Measurements from ENCODE around the gene RASL11B.

RASL11B gene

DNA sequence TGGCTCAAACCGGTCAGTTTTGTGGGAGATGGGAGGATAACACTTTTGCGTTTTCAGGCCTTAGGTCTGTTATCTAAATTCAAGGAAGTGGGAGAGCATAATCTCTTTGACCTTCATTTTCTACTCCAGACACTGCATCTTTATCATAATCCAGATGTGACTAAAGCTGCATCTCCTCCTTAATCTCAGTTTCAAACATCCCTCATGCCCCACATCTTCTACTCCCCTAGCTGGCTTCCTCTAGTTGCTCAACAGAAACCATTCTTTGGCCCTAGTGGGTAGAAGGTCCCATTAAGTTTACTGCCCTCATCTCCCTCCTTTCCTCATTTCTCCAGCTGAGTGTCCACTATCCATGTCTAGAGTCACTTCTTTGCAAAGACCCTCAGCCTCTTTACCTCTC, 18.8 kb upstream of the RASL11B start:
- no peak for DNase-seq (ENCODE audit: low read depth in 2 of 2)

DNA sequence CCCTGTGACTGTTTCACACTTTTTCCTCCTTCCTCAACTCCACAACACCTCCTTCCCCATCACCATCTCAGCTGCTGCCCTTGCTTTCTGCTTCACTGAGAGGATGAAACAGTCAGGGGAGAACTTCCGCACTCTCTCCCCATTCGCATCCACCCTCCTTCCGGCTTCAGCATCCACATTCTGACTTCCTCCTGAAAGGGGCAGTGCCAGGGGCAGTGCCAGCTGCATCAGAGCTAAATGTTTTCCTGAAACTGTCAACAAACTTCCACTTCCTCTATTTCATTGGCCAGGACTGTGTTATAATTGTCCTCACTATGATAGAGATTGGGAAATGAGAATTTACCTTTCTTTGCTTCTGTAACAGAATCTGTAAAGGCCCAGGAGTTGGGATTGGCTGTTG, 18.2 kb upstream of the RASL11B start:
- no peak for DNase-seq (ENCODE audit: low read depth in 2 of 2)

DNA sequence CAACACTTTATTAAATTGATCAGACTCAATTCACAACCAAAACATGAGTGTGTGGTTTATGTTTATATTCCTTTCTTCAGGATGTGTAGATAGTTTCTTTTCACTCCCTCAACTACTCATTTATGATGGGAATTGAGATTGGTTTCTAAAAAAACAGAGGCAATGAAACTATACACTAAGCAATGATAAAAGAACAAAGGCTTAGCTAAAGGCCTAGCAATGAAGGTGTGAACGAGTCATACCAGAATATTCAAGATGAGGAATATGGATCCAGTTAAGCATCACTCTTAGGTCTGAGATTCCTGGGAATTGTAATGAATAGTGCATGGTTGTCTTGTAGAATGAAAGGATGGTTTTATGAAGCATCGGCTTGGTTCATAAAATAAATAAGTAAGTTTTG, 17.5 kb upstream of the RASL11B start:
- no peak for DNase-seq (ENCODE audit: low read depth in 2 of 2)

DNA sequence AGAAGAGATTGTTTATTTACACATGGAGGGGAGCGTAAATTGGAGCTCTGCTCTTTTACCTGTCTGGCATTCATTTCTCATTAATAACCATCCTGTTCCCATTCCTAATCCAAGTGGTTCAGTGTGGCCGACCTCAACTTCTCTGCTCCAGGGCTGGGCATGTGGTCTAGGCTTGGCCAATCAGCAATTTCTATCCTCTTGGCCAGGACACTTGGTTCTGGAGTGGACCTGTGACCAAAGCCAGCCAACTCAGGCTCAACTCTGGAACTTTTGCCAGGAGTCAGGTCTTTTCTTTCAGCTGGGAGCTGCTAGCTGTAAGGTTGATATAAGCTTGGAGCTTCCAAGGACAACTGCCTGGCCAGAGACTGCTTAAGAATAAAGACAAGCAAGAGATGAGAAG, 15.6 kb upstream of the RASL11B start:
- no peak for DNase-seq (ENCODE audit: low read depth in 2 of 2)

DNA sequence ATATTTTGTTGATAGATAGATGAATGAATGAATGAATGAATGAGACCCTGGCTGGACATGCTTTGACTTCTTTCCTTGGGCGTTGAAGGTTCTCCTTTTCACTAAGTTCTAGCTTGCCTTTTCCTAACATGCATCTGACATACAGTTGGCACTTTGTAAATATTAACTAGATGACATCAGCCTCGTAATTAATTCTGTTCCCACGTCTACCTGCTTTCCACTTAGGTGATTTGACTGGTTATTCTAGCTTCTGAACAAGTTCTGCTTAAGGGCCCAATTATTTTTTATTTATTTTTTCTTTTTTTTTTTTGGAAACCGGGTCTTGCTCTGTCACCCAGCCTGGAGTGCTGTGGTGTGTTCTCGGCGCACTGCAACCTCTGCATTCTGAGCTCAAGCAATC, 13.9 kb upstream of the RASL11B start:
- no peak for DNase-seq (ENCODE audit: low read depth in 2 of 2)

- no peak for DNase-seq (ENCODE audit: low read depth in 2 of 2)
Measured at GRCh38 chr4:52850406-52851124, 11.6 kb upstream of the RASL11B start.

DNA sequence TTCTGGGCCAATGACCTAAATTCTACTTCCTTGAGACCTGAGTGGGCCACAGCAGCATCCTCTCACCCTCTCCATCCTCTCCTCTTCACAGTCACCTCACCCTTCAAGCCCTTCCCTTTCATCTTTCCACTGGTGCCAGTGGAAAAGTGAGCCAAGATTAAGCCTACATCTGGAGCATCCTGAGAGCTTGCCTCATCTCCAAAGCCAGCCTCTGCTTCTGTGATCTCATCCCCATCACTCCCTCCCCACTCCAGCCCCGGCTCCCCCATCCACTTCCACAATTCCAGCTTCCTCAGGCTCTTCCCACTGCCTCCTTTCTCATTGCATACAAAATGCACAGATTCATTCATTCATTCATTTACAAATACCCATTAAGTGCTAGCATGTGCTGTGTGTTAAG, 10.1 kb upstream of the RASL11B start:
- no peak for DNase-seq (ENCODE audit: low read depth in 2 of 2)

DNA sequence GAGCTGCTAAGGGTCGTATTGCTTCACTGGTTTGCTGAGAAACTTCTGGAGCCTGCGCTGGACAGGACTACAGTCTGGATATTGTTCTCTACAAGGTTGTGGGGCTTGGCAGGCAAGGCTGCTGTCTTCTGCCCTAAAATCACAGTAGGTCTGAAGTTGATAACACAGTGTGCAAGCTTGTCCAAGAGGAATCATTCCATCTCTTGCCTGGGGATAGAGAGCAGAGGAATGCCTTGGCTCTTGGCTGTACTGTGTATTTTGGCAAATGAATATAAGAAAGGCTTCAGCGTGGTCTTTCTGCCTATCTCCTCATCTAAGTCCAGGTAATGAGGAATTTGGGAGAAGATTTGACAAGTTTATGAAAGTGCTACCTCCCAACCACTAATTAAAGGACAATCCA, 9.4 kb upstream of the RASL11B start:
- DNase-seq (ENCODE audit: low read depth in 2 of 2): no peak

DNA sequence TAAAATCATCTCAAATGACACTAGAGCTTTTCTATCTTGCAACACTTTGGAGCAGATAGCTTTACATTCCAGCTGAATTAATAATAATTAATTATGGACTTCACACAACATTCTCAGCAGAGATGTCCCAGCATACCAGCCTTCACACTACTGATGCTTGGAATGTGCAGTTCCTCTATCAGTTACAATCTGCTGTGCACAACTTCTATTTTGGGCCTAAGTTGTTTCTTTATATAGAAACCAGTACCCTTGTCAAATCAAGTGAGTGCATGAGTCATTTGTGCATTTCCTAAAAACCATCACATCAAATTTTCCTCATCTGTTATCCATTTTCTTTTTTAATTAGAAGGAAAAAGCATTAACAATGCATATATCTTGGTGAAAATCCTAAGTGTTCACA, 8.8 kb upstream of the RASL11B start:
- no peak for DNase-seq (ENCODE audit: low read depth in 2 of 2)

GRCh38 chr4:52856801-52857200, 5.3 kb upstream of the RASL11B start:
- DNase-seq (ENCODE audit: low read depth in 2 of 2): no peak

DNA sequence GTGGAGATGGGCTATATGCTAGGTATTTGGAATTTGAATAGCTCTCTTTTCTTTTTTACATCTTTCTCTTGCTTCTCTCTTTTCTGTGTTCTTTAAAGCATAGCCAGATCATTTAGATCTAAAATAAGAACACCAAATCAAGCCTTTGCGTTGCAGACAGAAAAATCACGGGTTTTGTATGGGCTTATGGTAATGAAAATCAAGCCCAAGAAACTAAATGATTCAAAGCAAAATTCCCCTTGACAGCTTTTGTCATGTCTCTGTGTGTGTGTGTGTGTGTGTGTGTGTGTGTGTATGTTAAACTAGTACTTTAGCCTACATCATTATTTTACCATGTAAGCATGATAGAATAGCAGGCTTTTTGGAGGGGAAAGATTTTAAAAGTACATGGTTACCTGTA, 1.8 kb upstream of the RASL11B start:
- no peak for DNase-seq (ENCODE audit: low read depth in 2 of 2)

DNA sequence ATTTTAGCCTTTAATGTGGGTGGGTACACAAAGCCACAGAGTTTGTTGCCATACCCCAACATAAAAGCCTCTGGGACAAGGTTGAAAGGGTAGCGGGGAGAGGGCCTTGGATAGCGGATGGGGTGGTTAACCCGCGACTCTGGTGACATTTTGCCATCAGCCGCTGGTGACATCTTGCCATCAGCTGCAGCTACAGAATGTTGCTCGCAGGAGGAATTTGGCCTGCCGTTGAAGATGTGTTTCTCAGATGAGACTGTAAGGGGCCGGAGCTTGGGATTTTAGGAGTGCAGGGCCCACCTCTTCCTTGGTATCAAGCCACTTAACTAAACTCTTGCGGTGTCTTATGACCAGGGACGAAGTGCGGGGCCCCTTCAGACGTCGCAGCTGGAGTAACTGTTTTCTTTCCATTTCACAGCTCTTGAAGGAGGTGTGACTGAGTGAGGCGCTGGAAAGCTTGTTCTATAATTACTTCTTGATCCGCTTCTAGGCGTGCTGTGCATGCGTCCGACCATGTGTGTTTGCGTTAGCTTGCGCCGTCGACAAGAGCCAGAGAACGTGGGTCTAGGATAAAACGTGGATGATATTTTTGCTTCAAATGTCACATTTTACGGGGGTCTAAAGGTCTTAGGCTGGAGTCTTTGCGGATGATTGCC, 820 bp upstream of the RASL11B start:
- no peak for DNase-seq (ENCODE audit: low read depth in 2 of 2)

- no peak for DNase-seq (ENCODE audit: low read depth in 2 of 2)
Measured at GRCh38 chr4:52862639-52863161, 583 bp downstream of the RASL11B start.

DNA sequence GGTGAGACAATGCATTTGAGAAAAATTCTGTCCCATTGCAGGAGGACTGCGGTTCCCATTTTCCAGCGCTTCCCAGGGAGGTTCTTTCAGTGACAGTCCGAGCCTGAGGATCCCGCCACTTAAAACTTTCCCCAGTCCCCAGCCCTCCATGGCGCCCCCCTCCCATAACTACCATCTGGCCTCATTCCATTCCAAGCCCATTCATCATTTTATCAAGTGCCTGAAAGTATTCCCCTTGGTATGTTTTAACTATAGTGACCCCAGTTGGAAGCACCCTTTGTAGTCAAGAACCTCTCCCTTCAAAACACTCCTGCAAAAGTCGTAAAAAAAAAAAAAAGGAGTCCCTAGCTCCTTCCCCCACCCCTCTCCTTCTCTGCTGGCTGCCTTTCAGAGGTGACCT, 1.2 kb downstream of the RASL11B start:
- no peak for DNase-seq (ENCODE audit: low read depth in 2 of 2)

DNA sequence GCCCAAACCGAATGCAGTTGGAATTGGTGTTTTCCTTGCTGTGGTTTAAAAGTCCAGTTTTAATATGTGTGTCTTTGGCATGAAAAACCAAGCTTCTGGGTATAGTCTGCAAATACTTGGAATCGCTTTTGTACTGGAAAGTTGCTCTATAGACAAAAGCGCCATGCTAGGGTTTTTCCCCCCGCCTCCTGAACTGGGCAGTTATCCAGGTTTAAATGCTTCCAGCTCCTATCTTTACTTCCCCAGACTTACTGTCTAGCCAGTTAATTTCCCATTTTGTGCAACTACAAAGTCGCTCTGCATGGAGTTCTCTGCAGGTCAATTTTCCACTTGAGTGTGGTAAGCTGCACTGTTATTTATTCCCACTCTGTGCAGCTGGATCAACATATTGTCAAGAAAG, 2.7 kb downstream of the RASL11B start:
- DNase-seq (ENCODE audit: low read depth in 2 of 2): no peak

- no peak for DNase-seq (ENCODE audit: low read depth in 2 of 2)
Measured at GRCh38 chr4:52865300-52865699, 3.2 kb downstream of the RASL11B start.

DNA sequence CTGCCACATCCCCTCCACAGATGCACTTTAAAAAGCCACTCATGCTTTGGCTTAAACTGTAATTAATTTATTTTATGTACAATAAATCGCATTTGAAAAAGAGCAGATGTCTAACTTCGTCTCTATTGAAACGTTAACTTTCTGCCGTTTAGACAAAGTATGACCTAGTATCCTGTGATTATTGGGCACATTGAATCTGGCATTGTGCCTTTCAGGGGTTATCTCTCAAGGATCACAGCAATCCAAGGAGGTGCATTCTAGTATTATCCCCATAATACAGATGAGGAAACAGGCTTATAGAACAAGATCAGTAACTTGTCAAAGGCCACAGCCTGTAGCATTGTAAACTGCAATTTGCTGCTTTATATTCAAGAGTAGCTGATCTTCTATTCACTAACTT, 4.6 kb downstream of the RASL11B start:
- no peak for DNase-seq (ENCODE audit: low read depth in 2 of 2)

DNA sequence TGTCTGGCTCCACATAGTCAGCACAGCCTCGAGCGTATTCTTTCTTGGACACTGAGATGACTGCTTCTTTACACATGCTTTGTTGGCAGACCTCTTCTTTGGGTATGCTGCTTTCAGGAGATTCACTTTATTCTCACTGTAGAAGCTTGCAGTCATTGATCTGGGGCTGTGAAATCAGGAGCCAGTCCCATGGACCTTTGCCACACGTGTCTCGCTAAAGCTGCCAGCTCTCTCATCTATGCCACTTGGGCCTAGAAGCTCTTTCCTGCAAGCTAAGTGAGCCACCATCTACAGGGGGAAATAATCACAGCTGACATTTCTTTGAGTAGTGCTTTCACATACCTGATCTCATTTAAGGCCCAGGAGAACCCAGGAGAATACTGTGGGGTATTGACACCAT, 5.0 kb downstream of the RASL11B start:
- no peak for DNase-seq (ENCODE audit: low read depth in 2 of 2)

GRCh38 chr4:52868133-52868532, 6.0 kb downstream of the RASL11B start:
- DNase-seq (ENCODE audit: low read depth in 2 of 2): no peak

GRCh38 chr4:52869196-52869595, 7.1 kb downstream of the RASL11B start:
- no peak for DNase-seq (ENCODE audit: low read depth in 2 of 2)

DNA sequence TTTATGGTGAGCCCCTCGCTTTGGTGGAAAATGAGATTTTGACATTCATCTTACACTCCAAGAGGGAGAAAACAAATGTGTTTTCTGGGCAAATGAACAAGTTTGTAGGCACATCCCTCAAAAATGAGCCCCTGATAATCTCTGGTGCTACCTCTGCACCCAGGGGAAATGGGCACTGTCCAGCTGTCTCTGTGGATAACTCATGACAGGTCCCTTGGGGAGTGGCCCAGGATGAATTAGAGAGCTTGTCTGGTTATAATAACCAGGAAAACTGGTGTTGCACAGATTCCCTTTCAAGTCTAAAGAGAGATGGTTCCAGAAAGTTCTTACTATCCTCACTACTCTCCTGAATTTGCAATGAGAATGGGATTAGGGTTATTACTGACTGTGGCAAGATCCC, 7.5 kb downstream of the RASL11B start:
- DNase-seq (ENCODE audit: low read depth in 2 of 2): no peak

GRCh38 chr4:52870225-52870624, 8.1 kb downstream of the RASL11B start:
- no peak for DNase-seq (ENCODE audit: low read depth in 2 of 2)

DNA sequence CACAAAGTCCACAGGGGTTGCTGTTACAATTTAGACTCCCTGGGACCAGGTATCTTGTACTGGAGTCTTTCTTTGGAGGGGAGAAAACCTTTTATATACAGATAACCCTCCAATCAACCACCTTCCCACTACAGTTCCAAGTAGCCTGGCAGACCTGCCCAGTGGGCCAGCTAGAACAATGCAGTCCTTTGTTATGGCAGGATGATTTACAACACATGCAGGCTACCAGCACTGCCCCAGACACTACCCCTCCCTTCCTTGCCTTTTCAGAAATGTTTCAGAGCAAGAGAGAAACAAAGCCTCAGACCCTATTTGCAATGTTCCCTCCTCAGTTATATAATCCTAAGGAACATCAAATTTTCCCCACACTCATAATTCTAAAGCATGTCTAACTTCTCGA, 11.1 kb downstream of the RASL11B start:
- no peak for DNase-seq (ENCODE audit: low read depth in 2 of 2)

Data from stimulated activated CD8-positive, alpha-beta memory T cell treated with anti-CD3 and anti-CD28 coated beads, Interleukin-2, amount 100 ng/mL, for 48 hours (primary cell).